HEK293 (cell line): ENCODE results near the gene GPRIN2.

ENCODE experiments used
- CTCF ChIP-seq: fragments of 450-650 bp; formaldehyde crosslinking; IDR thresholded peaks from 2 replicates; pipeline ENCODE4 v1.5.1; 2016; ENCODE audit warnings: missing biosample characterization, missing genetic modification characterization
- IKZF3 ChIP-seq: fragments of 450-650 bp; IDR thresholded peaks from 2 replicates; pipeline ENCODE4 v1.5.0; 2018; ENCODE audit warnings: missing biosample characterization, mild to moderate bottlenecking, missing genetic modification characterization, moderate library complexity
- MYNN ChIP-seq: fragments of 450-650 bp; formaldehyde crosslinking; IDR thresholded peaks from 2 replicates; pipeline ENCODE4 v1.5.1; 2016; ENCODE audit warnings: missing biosample characterization, missing genetic modification characterization, borderline replicate concordance
- PRDM1 ChIP-seq: fragments of 450-650 bp; formaldehyde crosslinking; IDR thresholded peaks from 2 replicates; pipeline ENCODE4; 2016; ENCODE audit warnings: missing biosample characterization, missing genetic modification characterization
- TCF7L2 ChIP-seq: IDR thresholded peaks from 2 replicates; pipeline ENCODE4 v1.6.1; 2011; ENCODE audit warnings: low read depth, mild to moderate bottlenecking, inconsistent platforms, low read length, moderate library complexity, borderline replicate concordance
- ZNF169 ChIP-seq: fragments of 450-650 bp; formaldehyde crosslinking; IDR thresholded peaks from 2 replicates; pipeline ENCODE4 v1.5.1; 2016; ENCODE audit warnings: missing biosample characterization, missing genetic modification characterization
- ZNF600 ChIP-seq: fragments of 450-650 bp; formaldehyde crosslinking; IDR thresholded peaks from 2 replicates; pipeline ENCODE4 v1.5.1; 2016; ENCODE audit warnings: missing biosample characterization, missing genetic modification characterization
- TF ChIP-seq, protein P1 (sequence below): fragments of 450-650 bp; formaldehyde crosslinking; IDR thresholded peaks from 2 replicates; pipeline ENCODE4 v1.5.1; 2016; ENCODE audit warnings: missing biosample characterization, missing genetic modification characterization, low read depth

GRCh38 chr10:46560381-46560780, 3.9 kb upstream of the GPRIN2 start:
- TF ChIP-seq CTCF (tag by site-specific recombination) (no peak), PRDM1 (tag by site-specific recombination) (no peak), IKZF3 (tag by site-specific recombination) (no peak), ZNF600 (no peak), TCF7L2 (no peak), MYNN (tag by site-specific recombination) (no peak), ZNF169 (tag by site-specific recombination) (no peak)
- TF ChIP-seq, protein P1, sequence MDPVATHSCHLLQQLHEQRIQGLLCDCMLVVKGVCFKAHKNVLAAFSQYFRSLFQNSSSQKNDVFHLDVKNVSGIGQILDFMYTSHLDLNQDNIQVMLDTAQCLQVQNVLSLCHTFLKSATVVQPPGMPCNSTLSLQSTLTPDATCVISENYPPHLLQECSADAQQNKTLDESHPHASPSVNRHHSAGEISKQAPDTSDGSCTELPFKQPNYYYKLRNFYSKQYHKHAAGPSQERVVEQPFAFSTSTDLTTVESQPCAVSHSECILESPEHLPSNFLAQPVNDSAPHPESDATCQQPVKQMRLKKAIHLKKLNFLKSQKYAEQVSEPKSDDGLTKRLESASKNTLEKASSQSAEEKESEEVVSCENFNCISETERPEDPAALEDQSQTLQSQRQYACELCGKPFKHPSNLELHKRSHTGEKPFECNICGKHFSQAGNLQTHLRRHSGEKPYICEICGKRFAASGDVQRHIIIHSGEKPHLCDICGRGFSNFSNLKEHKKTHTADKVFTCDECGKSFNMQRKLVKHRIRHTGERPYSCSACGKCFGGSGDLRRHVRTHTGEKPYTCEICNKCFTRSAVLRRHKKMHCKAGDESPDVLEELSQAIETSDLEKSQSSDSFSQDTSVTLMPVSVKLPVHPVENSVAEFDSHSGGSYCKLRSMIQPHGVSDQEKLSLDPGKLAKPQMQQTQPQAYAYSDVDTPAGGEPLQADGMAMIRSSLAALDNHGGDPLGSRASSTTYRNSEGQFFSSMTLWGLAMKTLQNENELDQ (tag by site-specific recombination) = no peak
